GM18508 (cell line): ENCODE results near the gene REPIN1.

Experiments
- ATAC-seq: cut with Tn5 transposase; IDR thresholded peaks from one replicate; pipeline ENCODE4 v1.9.1; 2021; ENCODE audit warnings: moderate number of reproducible peaks; ENCODE audit not compliant: insufficient read depth, unreplicated experiment

REPIN1 gene

GRCh38 chr7:150403376-150404171 is 35.0 kb downstream of the REPIN1 start:
- ATAC-seq: no peak

- ATAC-seq: no peak
Measured at GRCh38 chr7:150404172-150404804, 35.7 kb downstream of the REPIN1 start.

- no peak for ATAC-seq
Measured at GRCh38 chr7:150404805-150405583, 36.4 kb downstream of the REPIN1 start.

GRCh38 chr7:150405584-150406311 is 37.1 kb downstream of the REPIN1 start:
- no peak for ATAC-seq

GRCh38 chr7:150406312-150406566 is 37.6 kb downstream of the REPIN1 start:
- ATAC-seq: no peak

- ATAC-seq: peak; percentile 61
Measured at GRCh38 chr7:150406567-150407421, 38.2 kb downstream of the REPIN1 start.

- no peak for ATAC-seq
Measured at GRCh38 chr7:150407588-150408392, 39.2 kb downstream of the REPIN1 start.

- ATAC-seq: no peak
Measured at GRCh38 chr7:150408393-150409299, 40.0 kb downstream of the REPIN1 start.

- ATAC-seq: no peak
Measured at GRCh38 chr7:150409300-150410030, 40.8 kb downstream of the REPIN1 start.

GRCh38 chr7:150410131-150410530 is 41.5 kb downstream of the REPIN1 start:
- no peak for ATAC-seq

GRCh38 chr7:150410680-150411346 is 42.2 kb downstream of the REPIN1 start:
- ATAC-seq: no peak

- no peak for ATAC-seq
Measured at GRCh38 chr7:150411606-150412005, 43.0 kb downstream of the REPIN1 start.

- no peak for ATAC-seq
Measured at GRCh38 chr7:150412016-150412415, 43.4 kb downstream of the REPIN1 start.

- ATAC-seq: no peak
Measured at GRCh38 chr7:150412518-150413488, 44.2 kb downstream of the REPIN1 start.

- no peak for ATAC-seq
Measured at GRCh38 chr7:150413640-150414081, 45.0 kb downstream of the REPIN1 start.
